ELR (cell line): ENCODE measurements around the gene IRAK1BP1.
"Not testable (repeated sequence)": the region's sequence is repeated elsewhere in the genome, so short reads cannot be mapped to it uniquely, and the experiment has no call there.

Source experiments
- DNase-seq: peaks from one replicate; pipeline ENCODE4 v3.0.0-alpha.2; 2015; ENCODE audit warnings: low read depth

IRAK1BP1 gene, protein sequence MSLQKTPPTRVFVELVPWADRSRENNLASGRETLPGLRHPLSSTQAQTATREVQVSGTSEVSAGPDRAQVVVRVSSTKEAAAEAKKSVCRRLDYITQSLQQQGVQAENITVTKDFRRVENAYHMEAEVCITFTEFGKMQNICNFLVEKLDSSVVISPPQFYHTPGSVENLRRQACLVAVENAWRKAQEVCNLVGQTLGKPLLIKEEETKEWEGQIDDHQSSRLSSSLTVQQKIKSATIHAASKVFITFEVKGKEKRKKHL

DNA sequence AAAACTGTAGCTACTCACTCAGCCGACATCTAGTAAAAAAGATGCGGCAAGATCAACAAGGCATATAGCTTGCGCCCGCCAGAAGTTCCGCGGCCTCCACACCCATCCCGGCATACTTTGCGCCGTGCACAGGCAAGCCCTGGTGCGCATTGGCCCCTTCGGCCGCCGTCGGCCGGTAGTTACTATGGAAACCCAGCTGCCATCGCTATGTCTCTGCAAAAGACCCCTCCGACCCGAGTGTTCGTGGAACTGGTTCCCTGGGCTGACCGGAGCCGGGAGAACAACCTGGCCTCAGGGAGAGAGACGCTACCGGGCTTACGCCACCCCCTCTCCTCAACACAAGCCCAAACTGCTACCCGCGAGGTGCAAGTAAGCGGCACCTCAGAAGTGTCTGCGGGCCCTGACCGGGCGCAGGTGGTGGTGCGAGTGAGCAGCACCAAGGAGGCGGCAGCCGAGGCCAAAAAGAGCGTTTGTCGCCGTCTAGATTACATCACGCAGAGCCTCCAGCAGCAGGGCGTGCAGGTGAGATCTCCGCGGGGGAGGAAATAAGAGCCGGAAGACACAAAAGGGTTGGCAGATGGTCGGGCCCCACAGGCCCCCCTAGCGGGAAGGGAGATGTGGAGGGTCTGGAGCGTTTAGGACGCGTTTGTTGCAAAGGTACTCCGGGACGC, at the start of gene IRAK1BP1:
IRAK1BP1 (plus strand) TSS at position 182 of the 671 bp plus-strand sequence; CDS start at position 208, 26 bp downstream.
- DNase-seq, result peak; percentile 86

DNA sequence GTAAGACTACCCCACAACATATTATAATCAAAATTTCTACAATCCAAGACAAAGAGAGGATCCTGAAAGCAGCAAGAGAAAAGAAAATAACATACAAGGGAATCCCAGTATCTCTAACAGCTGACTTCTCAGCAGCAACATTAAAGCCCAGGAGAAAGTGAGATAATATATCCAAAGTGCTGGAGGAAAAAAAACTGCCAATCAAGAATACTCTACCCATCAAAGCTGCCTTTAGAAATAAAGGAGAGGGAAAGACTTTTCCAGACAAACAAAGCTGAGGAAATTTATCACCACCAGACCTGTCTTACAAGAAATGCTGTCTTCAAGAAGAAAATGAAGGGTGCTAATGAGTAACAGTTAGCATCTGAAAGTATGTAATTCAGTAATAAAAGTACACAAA, 43.3 kb upstream of the IRAK1BP1 start:
- DNase-seq, result no peak

DNA sequence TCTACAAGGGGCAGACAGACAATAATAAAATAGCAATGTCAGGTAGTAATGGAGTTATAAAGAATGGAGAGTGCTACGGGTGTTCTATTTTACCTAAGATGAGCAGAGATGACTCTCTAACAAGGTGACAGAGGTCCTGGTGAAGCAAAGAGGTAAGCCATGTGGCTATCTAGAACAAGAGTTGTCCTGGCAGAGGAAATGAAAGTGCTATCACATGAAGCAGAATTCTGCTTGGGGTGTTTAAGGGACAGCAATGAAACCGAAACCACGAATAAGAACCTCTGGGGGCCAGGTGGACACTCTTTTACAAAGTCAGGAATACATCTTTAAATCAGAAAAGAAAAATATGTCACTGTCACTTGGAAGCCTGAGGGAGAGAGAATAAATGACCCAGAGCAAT, 37.9 kb upstream of the IRAK1BP1 start:
- no peak for DNase-seq

DNA sequence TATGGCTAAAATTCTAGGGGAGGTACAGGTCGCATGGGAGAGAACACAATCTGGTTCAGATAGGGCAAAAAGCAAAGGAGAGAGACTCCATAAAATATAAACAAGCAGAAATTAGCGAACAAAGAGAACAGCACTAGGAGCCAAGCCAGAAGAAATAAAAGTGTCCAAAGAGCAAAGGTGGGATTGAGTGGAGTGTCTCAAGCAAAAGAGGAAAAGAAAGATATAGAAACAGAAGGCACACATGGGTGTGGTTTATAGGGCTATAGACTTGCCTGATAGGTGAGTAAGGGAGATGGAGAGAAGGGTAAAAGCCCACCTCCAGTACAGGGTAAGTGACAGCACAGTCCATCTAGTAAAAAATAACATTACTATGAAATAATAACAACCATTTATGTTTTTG, 36.5 kb upstream of the IRAK1BP1 start:
- no peak for DNase-seq

DNA sequence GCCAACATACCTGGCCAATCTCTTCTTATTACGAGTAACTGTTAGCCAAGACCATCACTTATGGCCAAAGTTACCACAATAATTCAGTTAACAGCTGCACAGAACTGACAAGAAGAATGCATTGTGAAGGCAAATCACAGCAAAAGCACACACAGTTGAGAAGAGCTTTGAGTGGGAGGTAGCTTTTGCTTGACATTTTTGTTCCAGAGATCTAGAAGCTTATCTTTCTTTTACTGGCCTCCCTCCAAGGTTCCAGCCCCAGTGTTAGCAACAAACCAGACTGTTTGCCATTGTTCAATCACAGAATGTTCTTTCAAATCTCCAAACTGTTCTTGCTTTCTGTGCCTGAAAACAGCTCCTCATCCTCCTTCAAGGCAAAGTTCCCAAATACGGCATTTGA, 35.9 kb upstream of the IRAK1BP1 start:
- no peak for DNase-seq

DNA sequence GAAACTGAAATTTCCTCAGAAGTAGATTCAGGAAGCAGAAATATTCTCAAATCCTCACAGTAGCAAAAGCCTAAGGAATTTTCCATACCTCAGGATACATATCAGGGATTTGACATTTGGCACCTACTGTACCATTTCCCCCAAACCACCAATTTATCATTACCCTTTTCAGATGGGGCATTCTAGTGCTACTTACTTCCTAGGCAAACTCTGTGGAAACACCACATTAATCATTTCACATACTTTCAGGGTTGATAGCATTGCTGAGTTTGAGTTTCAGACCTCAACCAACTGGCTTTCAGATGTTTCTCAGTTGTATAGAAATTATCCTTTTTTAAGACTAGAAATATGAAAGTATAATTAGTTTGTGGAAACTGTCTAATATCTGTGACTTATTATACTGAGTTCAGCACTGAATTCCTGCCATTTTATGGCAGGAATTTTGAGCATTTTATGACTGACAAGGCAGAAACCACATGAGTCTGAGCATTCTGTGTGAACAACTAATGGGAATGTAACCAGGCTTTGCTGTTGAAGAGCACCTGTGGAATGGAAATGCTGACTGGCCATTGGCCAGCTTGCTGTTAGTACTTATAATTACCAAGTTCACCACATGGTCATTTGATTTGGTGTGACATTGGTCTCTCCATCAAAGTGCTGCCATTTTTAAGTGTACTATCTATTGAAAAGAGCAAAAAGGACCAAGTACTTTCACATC, 35.1 kb upstream of the IRAK1BP1 start:
- DNase-seq, result no peak

DNA sequence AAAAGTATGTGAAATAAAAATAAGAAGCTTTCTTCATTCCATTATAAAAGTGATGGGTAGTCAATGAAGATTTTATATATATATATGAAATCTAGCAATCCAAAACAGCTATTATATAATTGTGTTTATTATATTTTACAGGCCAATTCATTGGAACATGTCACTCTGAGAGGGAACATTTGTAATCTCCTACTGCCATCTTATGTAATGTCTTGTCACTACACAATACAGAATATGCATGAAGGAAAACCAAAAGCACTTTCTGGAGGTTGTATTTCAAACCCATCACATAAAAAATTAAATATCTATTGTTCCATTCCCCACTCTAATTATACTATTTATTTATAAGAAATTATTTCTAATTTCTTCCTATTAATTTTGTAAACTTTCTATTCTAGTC, 31.5 kb upstream of the IRAK1BP1 start:
- peak; percentile 26 for DNase-seq

DNA sequence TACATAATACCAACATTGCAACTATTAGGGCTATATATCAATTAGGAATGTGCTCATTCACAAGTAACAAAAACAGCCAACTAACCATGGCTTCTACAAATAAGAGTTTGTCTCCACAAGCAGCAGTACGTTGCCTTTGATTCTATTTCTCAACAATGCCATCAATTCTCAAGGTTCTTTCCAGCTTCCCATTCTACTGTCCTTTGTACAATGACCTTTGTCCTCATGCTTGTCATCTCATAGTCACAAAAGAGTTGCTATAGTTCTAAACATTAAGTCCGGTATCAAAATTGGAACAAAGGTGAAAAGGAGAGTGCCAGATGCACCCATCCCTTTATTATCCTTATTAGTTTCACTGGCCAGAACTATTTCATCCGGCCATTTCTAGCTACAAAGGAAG, 30.8 kb upstream of the IRAK1BP1 start:
- no peak for DNase-seq

DNA sequence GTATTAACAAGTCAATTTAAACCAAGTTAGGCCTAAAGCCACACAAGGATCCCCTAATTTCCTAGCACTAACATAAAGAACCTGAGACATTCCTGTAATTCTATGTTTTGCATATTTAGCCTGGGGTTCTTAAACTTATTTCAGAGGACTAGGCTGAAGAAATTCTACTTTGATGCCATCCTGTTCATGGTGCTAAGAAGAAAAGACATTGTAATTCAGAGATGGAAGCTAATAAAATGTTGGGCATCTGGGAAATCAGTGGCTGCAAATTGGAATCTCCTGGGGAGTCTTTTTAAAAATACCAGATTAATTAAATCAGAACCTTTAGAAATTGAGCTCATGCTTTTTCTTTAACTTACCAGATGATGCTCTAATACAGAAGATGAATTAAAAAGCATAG, 26.2 kb upstream of the IRAK1BP1 start:
- DNase-seq, result no peak

DNA sequence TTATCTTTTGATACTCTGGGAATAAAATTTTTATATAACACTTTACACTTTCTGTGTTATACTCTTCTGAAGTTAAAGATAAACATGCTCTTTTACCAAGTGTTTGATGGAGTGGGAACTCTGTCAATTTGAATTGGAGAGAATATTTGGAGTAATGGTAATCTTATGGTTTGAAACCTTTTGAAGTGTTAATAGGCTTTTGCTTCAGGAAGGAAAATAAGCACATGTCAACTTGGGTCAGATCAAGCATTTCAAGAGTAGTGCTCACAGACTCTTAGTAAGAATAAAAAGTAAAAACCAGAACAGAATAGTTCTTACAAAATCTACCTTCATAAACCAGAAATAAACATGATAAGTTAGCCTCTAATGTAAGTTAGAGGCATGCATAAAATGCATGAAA, 24.4 kb upstream of the IRAK1BP1 start:
- DNase-seq, result no peak

DNA sequence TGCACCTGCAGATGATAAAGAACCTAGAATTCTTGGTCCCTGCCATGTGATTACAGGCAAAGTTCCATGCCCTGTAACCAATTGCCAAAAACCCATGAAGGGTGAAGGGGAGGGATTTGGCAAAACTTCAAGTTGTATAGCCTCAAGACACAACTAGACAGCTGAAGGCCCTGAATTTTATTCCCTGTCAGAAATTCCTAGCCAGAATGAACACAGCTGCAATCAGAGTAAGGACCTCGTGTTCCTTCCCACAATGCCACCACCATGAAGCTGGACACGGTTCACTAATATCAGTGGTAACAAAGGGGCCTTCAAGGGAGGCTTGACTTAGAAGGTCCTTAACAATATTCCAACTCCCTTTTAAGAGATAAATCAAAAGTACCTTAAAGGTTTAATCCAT, 22.5 kb upstream of the IRAK1BP1 start:
- DNase-seq, result no peak

DNA sequence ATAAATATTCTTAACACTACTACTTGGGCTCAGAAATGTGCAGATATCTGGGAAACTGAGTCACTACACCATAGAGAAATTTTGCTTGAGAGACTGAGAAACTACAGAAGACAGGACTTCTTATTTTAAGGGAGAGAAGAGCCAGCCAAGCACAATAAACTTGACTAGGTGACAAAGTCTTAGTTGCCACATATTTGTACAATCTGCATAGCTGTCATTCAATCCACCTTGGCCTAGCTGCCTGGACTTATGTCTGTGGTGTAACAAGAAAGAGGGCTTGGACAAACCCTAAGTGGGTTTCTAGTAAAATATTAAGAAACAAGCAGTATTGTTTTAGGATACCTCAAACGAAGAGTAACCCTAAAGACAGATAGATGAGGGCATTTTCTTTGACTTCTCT, 21.8 kb upstream of the IRAK1BP1 start:
- no peak for DNase-seq

DNA sequence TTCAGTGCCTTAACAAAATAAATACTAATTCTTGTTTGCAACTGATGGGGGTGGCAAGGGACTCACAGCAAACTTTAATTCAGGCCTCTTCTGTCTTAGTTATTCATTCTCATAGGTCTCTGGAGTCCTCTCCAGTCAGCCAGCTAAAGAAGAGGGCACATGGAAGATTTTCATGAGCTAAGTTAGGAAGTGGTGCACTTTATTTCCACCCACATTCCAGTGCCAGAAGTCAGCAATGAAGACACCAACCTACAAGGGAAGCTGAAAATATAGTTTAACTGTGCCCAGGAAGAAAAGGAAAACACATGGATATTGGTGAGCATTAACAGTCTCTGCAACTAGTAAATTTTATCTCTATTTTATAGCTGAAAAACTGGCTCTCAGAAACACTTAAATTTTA, 16.7 kb upstream of the IRAK1BP1 start:
- DNase-seq, result no peak

DNA sequence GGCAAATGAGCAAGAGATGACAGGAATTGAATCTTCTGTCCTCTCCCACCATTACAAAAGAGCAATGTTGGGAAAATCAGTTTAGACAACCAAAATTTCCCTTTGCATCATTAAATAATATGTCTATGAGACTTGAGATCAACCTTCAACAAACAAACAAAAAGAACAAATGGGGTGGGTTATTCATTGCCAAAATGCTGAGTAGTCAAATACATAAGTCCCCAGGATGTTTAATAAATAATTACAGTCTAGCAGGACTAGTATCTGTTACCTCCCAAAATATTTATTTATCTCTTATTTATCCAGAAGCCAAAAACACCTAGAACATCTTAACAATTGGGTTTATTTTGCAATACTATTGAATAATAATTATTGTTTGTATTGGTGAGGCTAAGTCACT, 16.2 kb upstream of the IRAK1BP1 start:
- no peak for DNase-seq

DNA sequence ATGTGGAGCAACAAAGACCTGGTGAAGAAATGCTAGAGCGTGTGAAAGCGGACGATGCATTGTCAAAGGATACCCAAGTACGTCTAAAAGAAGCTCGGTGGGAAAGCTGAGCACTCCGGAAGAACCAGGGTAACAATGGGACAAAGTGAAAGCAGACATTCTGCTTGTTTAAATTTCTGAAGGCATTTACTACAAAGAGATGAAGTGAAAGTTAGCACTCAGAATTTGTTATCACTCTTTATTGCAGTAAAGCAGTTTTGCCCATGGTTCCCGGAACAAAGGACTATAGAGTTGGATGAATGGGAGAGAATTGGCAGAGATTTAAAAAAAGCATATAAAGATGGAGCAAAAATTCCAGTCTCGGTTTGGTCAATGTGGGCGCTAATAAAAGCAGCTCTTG, 12.8 kb upstream of the IRAK1BP1 start:
- DNase-seq, result no peak

DNA sequence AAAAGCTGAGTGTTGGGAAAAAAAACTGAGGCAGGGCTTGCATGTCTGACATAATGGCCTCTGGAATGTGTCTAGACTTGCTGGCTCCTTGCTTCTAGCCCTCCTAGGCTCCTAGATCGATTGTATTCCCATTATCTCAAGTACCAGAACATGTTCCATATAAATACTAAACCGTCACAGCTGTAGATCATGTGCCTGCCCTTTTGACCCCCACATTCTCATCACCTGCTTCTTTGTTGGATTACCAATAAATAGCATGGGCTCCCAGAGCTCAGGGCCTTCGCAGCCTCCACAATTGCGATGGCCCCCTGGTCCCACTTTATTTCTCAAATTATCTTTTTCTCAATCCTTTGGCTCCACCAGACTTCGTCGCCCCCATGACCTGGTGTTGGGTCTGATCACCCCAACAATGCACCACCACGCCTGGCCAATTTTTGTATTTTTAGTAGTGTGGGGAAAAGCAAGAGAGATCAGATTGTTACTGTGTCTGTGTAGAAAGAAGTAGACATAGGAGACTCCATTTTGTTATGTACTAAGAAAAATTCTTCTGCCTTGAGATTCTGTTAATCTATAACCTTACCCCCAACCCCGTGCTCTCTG, 8.9 kb upstream of the IRAK1BP1 start:
- not testable (repeated sequence) for DNase-seq

DNA sequence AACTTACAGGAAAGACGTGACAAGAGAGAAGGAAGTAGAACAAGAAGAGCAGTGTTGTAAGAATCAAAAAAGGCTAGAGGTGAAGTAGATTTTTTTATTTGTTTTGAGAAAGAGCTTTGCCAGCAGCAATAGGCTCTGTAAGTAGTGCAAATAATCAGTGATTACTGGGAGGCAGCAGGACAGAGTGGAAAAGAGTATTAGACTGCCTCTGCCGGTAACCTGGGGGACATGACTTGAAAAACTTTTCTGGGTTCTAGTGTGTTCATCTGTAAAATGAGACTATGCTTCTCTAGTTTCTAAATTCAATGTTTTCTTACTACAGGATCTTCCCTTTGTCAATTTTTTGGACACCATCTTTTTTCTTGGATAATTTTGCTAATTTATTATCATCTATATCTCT, 5.8 kb upstream of the IRAK1BP1 start:
- DNase-seq, result no peak

DNA sequence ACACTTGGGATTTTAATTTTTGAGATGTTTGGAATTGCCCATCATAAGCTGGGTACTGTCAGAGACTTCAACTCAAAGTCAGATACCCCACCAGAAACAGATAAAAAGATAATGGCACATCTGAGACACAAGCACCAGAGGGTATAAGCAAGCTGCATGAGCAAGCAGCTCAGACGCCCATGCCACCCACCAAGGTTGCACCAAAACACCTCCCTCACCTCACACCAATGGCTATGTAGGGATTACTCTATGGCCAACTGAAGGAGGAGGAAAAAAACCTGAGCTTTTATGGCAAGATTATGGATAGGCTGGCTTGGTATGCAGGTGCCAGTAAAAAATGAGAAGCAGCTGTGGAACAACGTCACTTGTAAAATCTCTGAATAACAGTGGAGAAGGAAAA, 3.8 kb upstream of the IRAK1BP1 start:
- DNase-seq, result no peak

DNA sequence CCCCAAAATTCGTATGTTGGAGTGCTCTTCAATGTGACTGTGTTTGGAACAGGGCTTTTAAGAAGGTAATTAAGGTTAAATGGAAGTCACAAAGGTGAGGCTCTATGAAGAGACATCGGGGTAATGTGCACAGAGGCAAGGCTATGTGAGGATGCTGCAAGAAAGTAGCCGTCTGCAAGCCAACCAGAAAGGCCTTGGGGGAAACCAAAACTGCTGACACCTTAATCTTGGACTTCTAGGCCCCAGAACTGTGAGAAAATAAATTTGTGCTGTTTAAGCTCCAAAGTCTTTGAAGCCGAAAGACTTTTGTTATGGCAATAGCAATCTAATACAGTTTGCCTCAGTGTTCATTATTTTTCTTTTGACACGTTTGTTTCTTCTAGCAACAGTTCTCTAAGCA, 2.4 kb upstream of the IRAK1BP1 start:
- DNase-seq, result no peak

DNA sequence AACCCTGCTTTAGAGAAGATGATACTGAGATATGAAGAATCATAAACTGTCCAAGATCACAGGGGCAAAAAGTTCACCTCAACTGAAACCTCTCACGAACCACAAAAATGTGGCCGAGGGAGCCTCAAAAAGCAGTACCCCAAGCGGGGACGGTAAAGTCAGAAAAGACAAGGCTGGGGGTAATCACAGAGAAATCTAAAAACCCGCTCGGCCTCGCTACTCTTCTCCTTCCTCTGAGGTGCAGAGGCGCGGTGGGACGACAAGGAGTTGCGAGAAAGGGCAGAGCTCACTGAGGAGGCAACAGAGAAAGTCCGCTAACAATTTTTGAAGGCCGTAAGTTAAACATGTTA, 356 bp upstream of the IRAK1BP1 start:
- DNase-seq, result no peak

DNA sequence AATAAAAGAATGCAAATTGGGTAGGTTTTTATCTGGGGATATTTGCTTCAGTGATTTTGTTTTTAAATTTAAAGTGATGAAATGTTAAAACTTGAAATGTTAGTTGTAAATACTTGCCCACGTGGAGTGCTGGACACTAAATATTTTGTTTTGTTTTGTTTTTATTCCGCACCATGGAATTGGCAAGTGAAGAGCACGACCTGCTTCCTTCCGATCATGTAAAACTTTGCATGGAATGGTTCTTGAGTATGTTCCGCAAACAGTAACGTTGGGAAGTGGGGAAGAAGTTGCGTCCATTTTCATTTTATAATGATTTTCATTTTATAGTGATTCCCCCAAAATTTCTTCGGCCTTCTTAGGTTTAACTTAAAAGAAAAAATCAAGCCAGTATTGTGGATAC, 765 bp downstream of the IRAK1BP1 start:
- DNase-seq, result peak; percentile 15

DNA sequence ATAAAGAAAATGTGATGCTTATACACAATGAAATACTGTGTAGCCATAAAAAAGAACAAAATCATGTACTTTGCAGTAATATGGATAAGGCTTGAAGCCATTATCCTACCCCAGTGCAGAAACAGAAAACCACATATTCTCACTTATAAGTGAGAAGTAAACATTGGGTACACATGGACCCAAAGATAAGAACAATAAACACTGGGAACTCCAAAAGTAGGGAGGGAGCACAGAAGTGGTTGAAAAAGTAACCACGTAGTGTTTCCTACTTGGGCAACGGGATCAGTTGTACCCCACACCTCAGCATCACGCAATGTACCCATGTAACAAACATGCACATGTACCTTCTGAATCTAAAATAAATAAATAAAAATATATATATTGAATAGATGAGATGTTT, 8.2 kb downstream of the IRAK1BP1 start:
- no peak for DNase-seq

DNA sequence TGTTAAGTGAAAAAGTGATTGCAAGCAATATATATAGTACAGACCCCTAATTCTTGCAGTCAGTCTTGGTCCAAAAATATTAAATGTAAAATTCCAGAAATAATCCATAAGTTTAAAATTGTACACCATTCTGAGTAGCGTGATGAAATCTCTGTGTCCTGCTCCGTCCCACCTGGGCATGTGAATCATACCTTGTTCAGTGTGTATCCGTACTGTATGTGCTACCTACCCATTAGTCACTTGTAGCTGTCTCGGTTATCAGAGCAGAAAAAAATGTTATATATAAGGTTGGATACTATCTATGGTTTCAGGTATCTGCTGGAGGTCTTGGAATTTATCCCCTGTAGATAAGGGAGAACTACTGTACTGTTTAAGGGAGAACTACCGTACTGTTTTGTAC, 16.3 kb downstream of the IRAK1BP1 start:
- DNase-seq, result no peak
